Retinal pigment epithelial cell (primary cell): Measurements from ENCODE around the gene BEND7.

ENCODE experiments used
- DNase-seq: peaks from one replicate; pipeline ENCODE4 v3.0.0-alpha.2; 2010; ENCODE audit warnings: low read depth
- H3K4me3 ChIP-seq: 2 replicates; pipeline ENCODE4 v1.5.1; 2011; ENCODE audit warnings: mild to moderate bottlenecking, low read length, control low read depth, moderate library complexity
- TF ChIP-seq, protein P1 (sequence below): conservative IDR thresholded peaks from 2 replicates; pipeline ENCODE4 v1.5.1; 2011; ENCODE audit warnings: low read depth, low read length, control low read depth, inconsistent platforms

BEND7 gene

DNA sequence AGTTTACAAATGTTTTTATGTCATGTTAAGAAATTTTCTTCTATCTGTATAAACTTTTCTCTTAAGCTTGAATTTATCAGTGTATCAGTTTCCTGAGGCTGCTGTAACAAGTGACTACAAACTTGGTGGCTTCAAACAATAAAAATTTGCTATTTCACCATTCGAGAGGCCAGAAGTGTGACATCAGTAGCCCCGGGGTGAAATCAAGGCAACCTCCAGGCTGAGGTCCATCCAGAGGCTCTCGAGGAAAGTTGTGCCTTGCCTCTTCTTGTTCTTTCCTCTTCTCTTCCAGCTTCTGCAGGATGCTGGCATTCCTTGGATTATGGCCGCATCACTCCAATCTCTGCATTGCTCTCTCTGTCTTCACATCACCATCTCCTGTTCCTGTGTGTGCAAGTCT, 6.5 kb upstream of the BEND7 start:
- H3K4me3 ChIP-seq: no peak overlapping the region
- DNase-seq: no peak
- TF ChIP-seq, protein P1, sequence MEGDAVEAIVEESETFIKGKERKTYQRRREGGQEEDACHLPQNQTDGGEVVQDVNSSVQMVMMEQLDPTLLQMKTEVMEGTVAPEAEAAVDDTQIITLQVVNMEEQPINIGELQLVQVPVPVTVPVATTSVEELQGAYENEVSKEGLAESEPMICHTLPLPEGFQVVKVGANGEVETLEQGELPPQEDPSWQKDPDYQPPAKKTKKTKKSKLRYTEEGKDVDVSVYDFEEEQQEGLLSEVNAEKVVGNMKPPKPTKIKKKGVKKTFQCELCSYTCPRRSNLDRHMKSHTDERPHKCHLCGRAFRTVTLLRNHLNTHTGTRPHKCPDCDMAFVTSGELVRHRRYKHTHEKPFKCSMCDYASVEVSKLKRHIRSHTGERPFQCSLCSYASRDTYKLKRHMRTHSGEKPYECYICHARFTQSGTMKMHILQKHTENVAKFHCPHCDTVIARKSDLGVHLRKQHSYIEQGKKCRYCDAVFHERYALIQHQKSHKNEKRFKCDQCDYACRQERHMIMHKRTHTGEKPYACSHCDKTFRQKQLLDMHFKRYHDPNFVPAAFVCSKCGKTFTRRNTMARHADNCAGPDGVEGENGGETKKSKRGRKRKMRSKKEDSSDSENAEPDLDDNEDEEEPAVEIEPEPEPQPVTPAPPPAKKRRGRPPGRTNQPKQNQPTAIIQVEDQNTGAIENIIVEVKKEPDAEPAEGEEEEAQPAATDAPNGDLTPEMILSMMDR: no peak

DNA sequence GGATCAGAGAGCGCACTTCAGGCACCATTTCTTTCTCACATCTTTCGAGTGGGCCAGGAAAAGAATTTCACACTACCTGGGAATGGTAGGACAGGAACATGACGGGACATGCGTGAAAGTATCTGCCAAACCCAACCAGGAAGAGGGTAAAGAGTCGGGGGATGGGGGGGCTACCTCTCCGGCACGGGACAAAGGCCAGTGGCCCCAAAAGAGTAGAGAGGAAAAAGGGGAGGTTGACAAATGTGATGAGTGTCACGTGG, 830 bp upstream of the BEND7 start:
- peak overlapping the region; percentile 64 for H3K4me3 ChIP-seq
- DNase-seq: no peak
- TF ChIP-seq, protein P1: no peak

DNA sequence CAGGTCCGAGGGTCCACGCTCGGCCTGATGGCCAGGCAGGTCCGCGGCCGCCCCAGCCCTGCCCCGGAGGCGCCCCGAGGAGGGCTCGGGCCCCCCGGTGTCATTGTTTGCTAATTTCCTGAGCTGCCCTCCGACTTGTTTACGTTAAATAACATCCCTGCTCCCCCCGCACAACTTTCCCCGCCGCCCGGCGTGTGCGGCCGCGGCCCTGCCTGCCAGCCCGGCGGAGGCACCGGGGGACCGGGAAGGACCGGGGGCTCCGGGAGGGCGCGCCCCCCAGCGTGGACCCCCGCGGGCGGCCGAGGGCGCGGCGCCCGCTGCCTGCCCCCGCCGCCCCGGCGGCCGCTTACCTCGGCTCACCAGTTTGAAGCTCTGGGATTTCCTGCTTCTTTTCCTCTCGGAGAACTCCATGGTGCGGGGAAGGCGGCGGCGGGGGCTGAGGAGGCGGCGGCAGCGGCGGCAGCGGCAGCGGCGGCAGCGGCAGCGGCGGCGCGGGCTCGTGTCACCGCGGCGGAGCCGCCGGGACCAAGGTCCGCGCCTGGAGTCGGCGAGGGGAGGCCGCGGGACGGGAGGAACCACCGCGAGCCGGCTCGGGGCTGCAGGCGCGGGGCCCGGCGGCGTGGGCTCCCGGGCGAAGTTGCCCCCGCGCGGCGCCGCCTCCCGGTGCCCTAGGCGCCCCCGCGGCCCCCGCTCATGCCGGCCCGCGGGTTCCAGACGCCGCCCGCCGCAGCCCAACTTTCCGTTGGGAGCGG, 515 bp downstream of the BEND7 start:
- peak overlapping the region; percentile 55 for H3K4me3 ChIP-seq
- TF ChIP-seq, protein P1: no peak
- DNase-seq: no peak

DNA sequence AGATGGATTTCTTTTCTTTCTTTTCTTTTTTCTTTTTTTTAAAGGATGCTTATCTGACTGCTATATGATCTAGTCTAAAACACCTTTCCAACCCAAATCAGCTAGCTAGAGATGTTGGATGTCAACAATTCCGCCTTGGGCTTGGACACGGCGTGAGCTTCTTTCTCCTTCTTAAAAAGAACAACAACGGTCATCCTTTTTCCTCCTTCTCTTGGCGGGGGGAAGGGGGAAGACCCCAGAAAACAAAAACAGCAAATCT, 1.0 kb downstream of the BEND7 start:
- TF ChIP-seq, protein P1: no peak
- no peak for DNase-seq
- peak overlapping the region; percentile 55 for H3K4me3 ChIP-seq

DNA sequence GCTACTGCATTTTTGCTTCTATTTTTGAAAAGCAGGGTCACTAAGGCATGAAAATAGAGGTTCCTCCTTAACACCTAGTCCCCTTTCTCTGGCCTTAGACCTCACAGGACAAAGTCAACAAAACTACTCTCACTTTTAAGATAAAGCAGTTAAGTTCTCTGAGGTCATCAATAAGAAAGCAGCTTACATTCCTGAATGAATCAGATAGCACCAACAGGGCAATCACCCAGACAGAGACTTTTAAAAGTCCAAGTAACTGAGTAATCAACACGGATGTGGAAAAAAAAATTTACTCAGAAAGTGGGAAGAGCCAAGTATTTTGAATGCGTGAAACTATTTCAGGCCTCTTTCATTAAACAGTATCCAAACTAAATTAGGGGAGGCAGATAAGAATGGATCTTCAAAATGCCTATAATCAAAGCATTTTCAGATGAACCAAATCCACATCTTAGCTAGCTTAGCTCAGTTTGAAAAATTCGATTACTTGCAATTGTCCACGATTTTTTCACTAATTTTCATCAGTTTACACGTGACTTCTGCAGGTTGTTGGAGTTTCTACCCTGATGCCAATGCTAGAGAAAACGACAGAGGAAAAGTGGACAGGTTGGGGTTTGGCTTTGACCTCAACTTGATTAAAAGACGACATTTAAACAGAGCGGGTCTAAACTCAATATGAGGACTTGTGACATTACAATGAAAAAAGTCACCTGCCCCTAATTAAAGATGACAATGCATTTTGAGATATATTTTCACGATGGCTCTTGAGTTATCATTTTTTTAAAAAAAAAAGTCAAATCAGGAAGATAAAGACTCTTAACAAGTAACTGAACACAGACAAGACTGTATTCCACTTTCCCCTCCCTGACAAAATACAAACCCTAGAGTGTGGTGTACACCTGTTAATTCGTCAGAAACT, 1.6 kb downstream of the BEND7 start:
- TF ChIP-seq, protein P1: no peak
- peak overlapping the region; percentile 55 for H3K4me3 ChIP-seq
- peak; percentile 44 for DNase-seq

DNA sequence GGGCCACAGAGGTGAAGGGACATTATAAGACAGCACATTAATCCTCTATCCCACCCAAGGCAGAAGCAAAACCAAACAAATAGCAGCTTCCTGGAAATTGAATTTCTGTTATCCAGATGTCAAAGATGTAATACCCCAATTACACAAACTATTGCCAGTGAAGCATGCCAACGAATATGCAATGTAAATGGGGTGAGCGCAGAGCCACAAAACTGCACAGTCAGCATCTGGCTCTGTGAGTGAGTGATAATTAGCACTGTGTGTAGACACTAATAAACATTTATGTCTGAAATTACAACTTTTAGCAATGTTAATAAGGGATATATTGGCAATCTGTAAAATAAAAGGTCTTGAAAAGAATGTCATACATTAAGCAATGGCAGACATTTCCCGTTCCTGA, 3.2 kb downstream of the BEND7 start:
- no peak overlapping the region for H3K4me3 ChIP-seq
- DNase-seq: no peak
- TF ChIP-seq, protein P1: no peak

DNA sequence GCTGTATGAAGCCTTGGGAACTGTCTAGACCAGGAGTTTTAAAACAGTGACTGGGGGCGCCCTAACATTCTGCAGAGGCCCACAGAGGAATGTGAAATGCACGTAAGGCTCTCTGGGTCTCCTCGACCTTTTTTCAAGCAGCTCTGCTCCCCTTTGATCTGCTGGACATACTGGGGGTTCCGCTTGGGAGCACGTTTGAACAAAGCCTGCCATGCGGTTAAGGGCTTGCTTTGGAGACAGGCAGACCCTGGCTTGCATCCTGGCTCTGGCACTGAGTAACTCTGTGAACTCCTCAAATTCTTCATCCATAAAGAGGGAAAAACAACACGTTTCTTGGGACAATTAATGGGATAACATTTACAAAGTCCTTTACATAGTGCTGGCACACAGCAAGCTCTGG, 7.8 kb downstream of the BEND7 start:
- TF ChIP-seq, protein P1: no peak
- DNase-seq: no peak
- no peak overlapping the region for H3K4me3 ChIP-seq
